ENCODE data around the gene G3BP2.

The G3BP2 gene

GRCh38 chr4:75637827-75638226 lies 35.4 kb downstream of the G3BP2 start:
- no peak for DNase-seq (ENCODE audit: low spot score)

DNA sequence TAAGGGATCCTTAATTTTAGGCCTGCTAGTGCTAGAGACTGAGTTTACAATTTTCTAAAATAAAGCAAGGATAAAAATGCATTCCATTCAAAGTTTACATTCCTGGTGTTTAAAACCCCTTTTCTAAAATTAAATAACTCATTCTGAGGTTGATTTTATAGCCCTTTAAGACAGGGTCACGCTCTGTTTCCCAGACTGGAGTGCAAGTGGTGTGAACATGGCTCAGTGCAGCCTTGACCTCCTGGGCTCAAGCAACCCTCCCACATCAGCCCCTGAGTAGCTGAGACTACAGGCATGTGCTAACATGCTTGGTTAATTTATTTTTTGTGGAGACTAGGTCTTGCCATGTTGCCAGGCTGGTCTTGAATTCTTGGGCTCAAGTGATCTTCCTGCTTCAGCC lies 36.0 kb downstream of the G3BP2 start:
- DNase-seq (ENCODE audit: low spot score) = no peak

GRCh38 chr4:75634951-75635350 lies 38.3 kb downstream of the G3BP2 start:
- DNase-seq (ENCODE audit: low spot score) = no peak

GRCh38 chr4:75634281-75634680 lies 38.9 kb downstream of the G3BP2 start:
- DNase-seq (ENCODE audit: low spot score) = no peak

- no peak for DNase-seq (ENCODE audit: low spot score)
Observed at GRCh38 chr4:75633846-75634245, 39.4 kb downstream of the G3BP2 start.

DNA sequence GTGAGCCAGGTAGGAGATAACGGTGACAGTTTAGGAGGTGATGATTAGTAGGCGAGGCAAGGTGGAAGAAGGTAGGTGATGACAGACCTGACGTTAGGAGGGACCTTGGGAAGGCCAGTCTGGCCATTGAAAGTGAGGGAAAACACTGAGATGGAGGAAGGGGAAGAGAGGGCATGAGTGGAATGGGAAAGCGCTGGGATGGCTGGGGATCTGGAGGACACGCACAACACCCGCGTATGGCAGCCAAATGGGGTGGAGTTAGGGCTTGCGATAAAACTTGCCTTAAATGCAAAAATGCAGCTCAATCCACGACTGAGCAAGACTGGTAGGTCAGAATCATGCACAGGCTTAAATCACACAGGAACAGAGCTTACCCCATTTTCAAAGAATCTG lies 42.3 kb downstream of the G3BP2 start:
- DNase-seq (ENCODE audit: low spot score) = peak; percentile 57

DNA sequence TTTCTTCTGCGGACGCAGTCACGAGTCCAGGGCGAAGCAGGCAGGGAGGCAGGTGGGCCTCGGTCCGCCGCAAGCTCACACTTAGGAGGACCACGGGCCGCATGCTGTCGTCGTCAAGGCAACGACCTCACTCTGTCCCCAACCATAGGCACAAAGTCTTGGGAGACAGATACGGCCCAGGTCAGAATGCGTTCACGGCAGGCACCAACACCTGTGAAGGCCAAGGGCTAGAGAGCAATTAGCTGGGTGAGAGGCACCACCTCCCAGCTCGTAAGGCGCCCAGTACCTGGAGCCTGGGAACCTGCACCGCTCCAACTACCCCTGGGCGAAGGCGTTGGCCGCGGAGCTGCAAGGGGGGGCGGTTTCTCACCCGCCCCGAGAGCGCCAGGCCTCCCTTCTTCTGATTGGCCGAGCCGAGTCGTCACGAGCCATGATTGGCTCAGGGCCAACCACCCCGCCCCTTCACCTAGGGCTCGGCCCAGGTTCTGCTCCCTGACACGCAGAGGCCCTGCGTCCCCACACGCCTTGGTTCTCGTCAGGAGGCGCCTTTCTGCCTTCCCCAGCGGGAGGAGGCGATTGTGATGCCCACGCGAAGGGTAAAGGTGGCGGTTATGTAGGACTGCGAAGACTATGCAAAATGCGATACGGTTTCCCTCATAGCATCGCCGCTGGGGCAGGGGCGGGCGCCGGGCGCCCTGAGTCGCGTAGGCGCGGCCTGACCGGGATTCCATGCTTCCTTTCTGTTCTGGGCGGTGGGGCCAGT lies 42.9 kb downstream of the G3BP2 start, which contains the start of gene CDKL2:
Gene CDKL2, minus strand, starts transcription at position 355 of the 763 bp plus-strand sequence. CDS start 4,540 bp downstream, outside the sequence.
- peak; percentile 90 for DNase-seq (ENCODE audit: low spot score)

DNA sequence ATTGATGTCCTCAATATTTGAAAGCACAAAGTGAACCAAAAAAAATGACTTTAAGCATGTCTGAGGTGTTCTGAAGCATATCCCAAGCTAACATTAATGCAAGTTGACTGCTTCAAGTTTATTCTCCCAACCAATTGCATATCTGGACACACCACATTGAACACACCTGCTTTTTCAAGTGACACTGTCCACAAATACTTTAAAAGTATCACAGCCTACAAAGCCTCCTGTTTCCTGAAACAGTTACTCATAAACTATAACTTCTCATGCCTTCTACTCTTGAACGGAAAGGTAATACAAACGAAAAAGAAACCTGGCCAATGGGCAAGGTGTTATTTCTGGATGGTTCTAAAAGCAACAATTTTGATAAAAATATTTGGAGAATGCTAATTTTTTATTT lies 44.0 kb downstream of the G3BP2 start:
- DNase-seq (ENCODE audit: low spot score) = no peak

GRCh38 chr4:75623026-75623425 lies 50.2 kb downstream of the G3BP2 start:
- DNase-seq (ENCODE audit: low spot score) = no peak

GRCh38 chr4:75621715-75622114 lies 51.5 kb downstream of the G3BP2 start:
- no peak for DNase-seq (ENCODE audit: low spot score)

DNA sequence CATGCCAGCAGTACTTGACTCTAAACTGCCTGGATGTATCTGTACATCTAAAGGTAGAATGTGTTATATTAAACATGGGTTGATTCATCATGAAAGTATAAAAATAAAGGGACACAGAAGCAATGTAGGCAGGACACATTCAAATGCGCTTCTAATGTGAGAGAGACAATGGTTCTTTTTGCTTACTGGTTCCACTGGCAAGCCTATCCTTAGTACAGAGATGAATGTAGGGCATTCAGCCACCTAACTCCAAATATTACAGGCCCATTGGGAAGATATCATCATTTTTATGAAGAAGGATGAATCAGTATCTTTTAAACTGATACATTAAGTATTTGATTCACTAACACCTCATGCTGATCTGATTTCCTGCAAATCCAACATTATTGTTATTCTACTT lies 60.9 kb downstream of the G3BP2 start:
- DNase-seq (ENCODE audit: low spot score) = no peak

- no peak for DNase-seq (ENCODE audit: low spot score)
Observed at GRCh38 chr4:75605928-75606327, 67.3 kb downstream of the G3BP2 start.

DNA sequence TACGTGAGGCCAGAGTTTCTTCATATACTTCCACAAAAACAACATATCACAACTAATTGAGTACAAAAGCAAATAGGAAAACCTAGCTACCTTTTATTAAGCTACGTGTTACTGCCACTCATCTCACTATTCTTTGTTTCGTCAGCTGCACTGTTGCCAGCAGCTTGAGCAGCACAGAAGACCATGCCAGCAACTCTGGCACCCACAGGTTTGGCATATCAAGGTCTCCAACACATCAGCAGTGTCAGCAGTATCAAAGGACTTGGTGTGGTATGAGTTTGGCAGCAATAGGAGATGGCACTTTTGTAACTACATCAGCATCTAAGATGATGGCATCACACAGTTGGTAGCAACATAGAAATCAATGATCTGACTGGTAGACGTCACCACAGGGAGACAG lies 73.6 kb downstream of the G3BP2 start:
- DNase-seq (ENCODE audit: low spot score) = no peak

DNA sequence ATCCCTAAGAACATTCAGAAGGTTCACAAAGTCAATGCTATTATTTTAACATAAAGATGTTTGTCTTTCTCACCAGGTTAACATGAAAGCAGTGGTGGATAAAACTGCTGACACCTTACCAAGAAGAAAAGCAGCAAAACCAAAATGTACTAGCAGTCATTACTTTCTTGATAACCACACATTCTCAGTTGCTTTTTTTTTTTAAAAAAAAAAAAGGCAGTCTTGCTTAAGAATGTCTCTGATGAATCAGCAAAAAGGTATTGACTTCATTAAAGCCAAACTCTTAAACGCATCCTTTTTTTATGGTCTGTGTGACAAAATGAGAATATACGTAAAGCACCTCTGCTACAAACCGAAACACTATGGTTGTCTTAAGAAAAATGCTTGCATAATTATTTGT lies 74.8 kb downstream of the G3BP2 start:
- no peak for DNase-seq (ENCODE audit: low spot score)

- no peak for DNase-seq (ENCODE audit: low spot score)
Observed at GRCh38 chr4:75596061-75596460, 77.2 kb downstream of the G3BP2 start.

GRCh38 chr4:75593393-75593792 lies 79.8 kb downstream of the G3BP2 start:
- DNase-seq (ENCODE audit: low spot score) = no peak
